Hepatocyte (in vitro differentiated cells): ENCODE data around the gene CCDC70. TPM values are rescaled to one million over a fixed set of nuclear protein-coding genes. Genes with fewer than 3 reads are reported as not detected.

Experiments used
- DNase-seq: peaks from one replicate; pipeline ENCODE4 v3.0.0-alpha.2; 2016; ENCODE audit warnings: low spot score
- H2AFZ ChIP-seq: fragments of 200-600 bp; sonication (generic); 2 replicates; pipeline ENCODE4 v1.6.0; 2016; ENCODE audit warnings: antibody characterized with exemption, mild to moderate bottlenecking
- H3K27ac ChIP-seq: fragments of 200-600 bp; sonication (generic); 2 replicates; pipeline ENCODE4 v1.5.1; 2016; ENCODE audit warnings: mild to moderate bottlenecking
- H3K27me3 ChIP-seq: fragments of 200-600 bp; sonication (generic); 2 replicates; pipeline ENCODE4 v1.6.1; 2016
- H3K36me3 ChIP-seq: fragments of 200-600 bp; sonication (generic); replicated peaks from 2 replicates; pipeline ENCODE4 v1.5.1; 2016; ENCODE audit warnings: low read depth; ENCODE audit not compliant: insufficient read depth
- H3K4me1 ChIP-seq: fragments of 200-600 bp; sonication (generic); 2 replicates; pipeline ENCODE4 v1.5.1; 2016; ENCODE audit warnings: mild to moderate bottlenecking, moderate library complexity; ENCODE audit not compliant: insufficient read depth
- H3K4me2 ChIP-seq: fragments of 200-600 bp; sonication (generic); 2 replicates; pipeline ENCODE4 v1.6.0; 2016
- H3K4me3 ChIP-seq: fragments of 200-600 bp; sonication (generic); 2 replicates; pipeline ENCODE4 v1.5.1; 2016; ENCODE audit warnings: mild to moderate bottlenecking
- H3K79me2 ChIP-seq: fragments of 200-600 bp; sonication (generic); 2 replicates; pipeline ENCODE4 v1.6.0; 2017; ENCODE audit warnings: mild to moderate bottlenecking
- H3K9me2 ChIP-seq: fragments of 200-600 bp; sonication (generic); replicated peaks from 2 replicates; pipeline ENCODE4 v1.6.0; 2017; ENCODE audit warnings: mild to moderate bottlenecking; ENCODE audit not compliant: insufficient read depth
- H3K9me3 ChIP-seq: fragments of 200-600 bp; sonication (generic); 2 replicates; pipeline ENCODE4 v1.5.1; 2016; ENCODE audit warnings: low read depth, mild to moderate bottlenecking
- H4K20me1 ChIP-seq: fragments of 200-600 bp; sonication (generic); 2 replicates; pipeline ENCODE4 v1.6.0; 2016; ENCODE audit warnings: mild to moderate bottlenecking; ENCODE audit not compliant: insufficient read depth, poor library complexity, severe bottlenecking
- CTCF ChIP-seq: fragments of 200-600 bp; sonication (generic); IDR thresholded peaks from 2 replicates; pipeline ENCODE4 v1.5.1; 2016; ENCODE audit warnings: antibody characterized with exemption, mild to moderate bottlenecking; ENCODE audit not compliant: poor library complexity
- EZH2 ChIP-seq: fragments of 200-600 bp; sonication (generic); IDR thresholded peaks from 2 replicates; pipeline ENCODE4 v1.6.1; 2016; ENCODE audit warnings: antibody characterized with exemption, mild to moderate bottlenecking, borderline replicate concordance
- EZH2phosphoT487 ChIP-seq: fragments of 200-600 bp; sonication (generic); IDR thresholded peaks from one replicate; pipeline ENCODE4 v1.6.1; 2018; ENCODE audit warnings: antibody characterized with exemption, mild to moderate bottlenecking, low read depth, moderate library complexity; ENCODE audit not compliant: unreplicated experiment, severe bottlenecking
- WGBS: methylation state at CpG from one replicate; pipeline ENCODE4 v1.1.6; 2016; ENCODE audit warnings: low lambda C conversion rate; ENCODE audit errors: missing lambda C conversion rate; 5-methylcytosine and 5-hydroxymethylcytosine counted together
- polyA plus RNA-seq: library from polyadenylated mRNA; unstranded; fragments of >200 nt; fragmentation: Nextera tagmentation; extraction: Ambion mirVana; gene quantifications from 2 replicates; pipeline ENCODE4 v1.2.1, GENCODE V29; 2016
- total RNA-seq: library from RNA; depleted of rRNA; stranded (reverse); fragments of >200 nt; gene quantifications from 2 replicates; pipeline ENCODE4 v1.2.3, GENCODE V29; 2014

Gene CCDC70
- total and polyA plus RNA-seq, 2 experiments from 2014 or later: not detected

- Histone ChIP-seq H3K79me2 (no peaks in the 10 kb centered on the region), H2AFZ (no peak overlapping the region), H3K4me1 (peaks cover 10% of the 10 kb centered on the region), H3K27me3 (no peaks in the 10 kb centered on the region), H3K4me2 (no peak overlapping the region), H3K4me3 (no peak overlapping the region), H3K36me3 (no peaks in the 10 kb centered on the region), H4K20me1 (no peaks in the 10 kb centered on the region), H3K9me3 (no peaks in the 10 kb centered on the region), H3K9me2 (no peaks in the 10 kb centered on the region), H3K27ac (no peak overlapping the region)
- TF ChIP-seq EZH2phosphoT487 (no peak), CTCF (peak; percentile 45)
- DNase-seq: no peak
- 69% methylated on average over 21 of the region's 21 CpGs for WGBS
Observed at GRCh38 chr13:51849145-51850101, 12.3 kb upstream of the CCDC70 start.

DNA sequence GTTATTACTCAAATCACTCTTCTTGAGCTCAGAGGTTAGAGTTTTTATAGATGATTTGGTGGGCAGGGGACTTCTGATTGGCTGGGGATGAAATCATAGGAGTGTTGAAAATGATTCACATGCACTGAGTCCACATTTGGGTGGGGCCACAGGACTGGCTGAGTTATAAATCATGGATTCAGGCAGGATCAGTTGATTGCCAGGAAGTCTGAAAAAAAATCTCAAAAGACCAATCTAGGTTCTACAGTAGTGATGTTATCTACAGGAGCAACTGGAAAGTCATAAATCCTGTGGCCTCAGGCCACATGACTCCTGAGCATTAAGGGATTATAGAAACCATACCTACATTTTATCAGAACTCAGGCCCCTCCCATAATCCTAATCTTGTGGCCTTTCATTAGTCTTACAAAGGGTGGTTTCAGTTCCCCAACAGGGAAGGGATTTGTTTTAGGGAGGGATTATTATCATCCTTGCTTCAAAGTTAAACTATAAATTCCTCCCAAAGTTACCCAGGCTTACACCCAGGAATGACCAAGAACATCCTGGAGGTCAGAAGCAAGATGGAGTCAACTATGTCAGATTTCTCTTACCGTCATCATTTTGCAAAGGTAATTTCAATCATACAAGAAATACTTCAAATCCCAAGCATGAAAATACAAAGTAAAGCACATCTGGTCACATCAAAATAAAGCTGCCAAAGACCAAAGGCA is 5.6 kb upstream of the CCDC70 start:
- TF ChIP-seq CTCF: no peak
- no peak for TF ChIP-seq EZH2
- Histone ChIP-seq H3K27ac (no peak overlapping the region), H3K9me2 (no peaks in the 10 kb centered on the region), H3K4me3 (no peak overlapping the region), H3K4me2 (no peak overlapping the region), H3K27me3 (no peaks in the 10 kb centered on the region), H3K79me2 (no peaks in the 10 kb centered on the region), H2AFZ (no peak overlapping the region), H4K20me1 (no peaks in the 10 kb centered on the region), H3K9me3 (no peaks in the 10 kb centered on the region), H3K4me1 (no peaks in the 10 kb centered on the region), H3K36me3 (no peaks in the 10 kb centered on the region)
- WGBS: 97% methylated on average over 1 of the region's 1 CpG
- DNase-seq: peak; percentile 23

DNA sequence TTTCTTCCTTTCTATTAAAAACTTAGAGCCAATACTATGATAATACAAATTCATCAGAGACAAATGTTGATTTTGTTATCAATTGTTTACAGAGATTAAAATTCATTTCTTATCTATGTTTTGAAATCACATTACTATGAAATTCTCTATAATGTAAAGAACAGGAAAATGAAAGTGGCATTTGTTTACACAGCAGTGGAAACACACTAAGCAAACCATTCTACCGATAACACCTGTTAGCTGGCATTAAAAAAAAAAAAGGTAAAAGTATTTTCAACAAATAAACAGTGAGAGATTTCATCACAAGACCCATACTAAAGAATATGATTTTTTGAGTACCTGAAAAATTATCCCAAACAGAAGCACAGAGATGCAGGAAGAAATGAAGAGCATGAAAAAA is 4.8 kb upstream of the CCDC70 start:
- H2AFZ ChIP-seq: no peak overlapping the region
- H3K36me3 ChIP-seq: no peaks in the 10 kb centered on the region
- H3K9me2 ChIP-seq: no peaks in the 10 kb centered on the region
- H3K4me1 ChIP-seq: no peaks in the 10 kb centered on the region
- DNase-seq: no peak
- no peaks in the 10 kb centered on the region for H3K27me3 ChIP-seq
- WGBS: 64% methylated on average over 1 of the region's 1 CpG
- H3K4me2 ChIP-seq: no peak overlapping the region
- no peaks in the 10 kb centered on the region for H3K79me2 ChIP-seq
- H4K20me1 ChIP-seq: no peaks in the 10 kb centered on the region
- TF ChIP-seq CTCF: no peak
- peak; percentile 47 for TF ChIP-seq EZH2phosphoT487
- no peak overlapping the region for H3K27ac ChIP-seq
- no peaks in the 10 kb centered on the region for H3K9me3 ChIP-seq
- H3K4me3 ChIP-seq: no peak overlapping the region
